Measurements from ENCODE around the gene RBFOX2. TPM values are rescaled to one million over a fixed set of nuclear protein-coding genes. Genes with fewer than 3 reads are reported as not detected.
"Not testable (repeated sequence)": the region's sequence is repeated elsewhere in the genome, so short reads cannot be mapped to it uniquely, and the experiment has no call there.

The RBFOX2 gene
- total and polyA plus RNA-seq, 3 experiments from 2014 or later, result 0.86 to 7.1 (median 6.1) TPM

GRCh38 chr22:36022697-36023096, 5.9 kb downstream of the RBFOX2 start:
- H3K27ac ChIP-seq (ENCODE audit: low read depth, low read length), result no peak overlapping the region
- Mint-ChIP-seq H3K36me3 (peaks cover 0 to 2% (median 0%) of the 10 kb centered on the region in 3 donors), H3K4me1 (peaks cover 7 to 21% (median 11%) of the 10 kb centered on the region in 3 donors), H3K4me3 (no peak overlapping the region), H3K9me3 (peaks cover 0 to 2% (median 0%) of the 10 kb centered on the region in 5 donors), H3K27ac (peak overlapping the region in 1 of 8 donors; percentile 2), H3K27me3 (peaks cover 0 to 12% of the 10 kb centered on the region in 2 donors)
- ChIA-PET CTCF (interaction anchor here (1.1 kb wide), 1 partner anchor 44 kb away, joined by 3 read pairs; no protein-coding TSS in a partner anchor), POLR2A (no interaction called here)
- peaks cover 7% of the 10 kb centered on the region for H3K4me1 ChIP-seq (ENCODE audit: insufficient read depth, low read length)
- DNase-seq, result no peak
- no peaks in the 10 kb centered on the region for H3K36me3 ChIP-seq (ENCODE audit: insufficient read depth, low read length)
- no peaks in the 10 kb centered on the region for H3K9me3 ChIP-seq (ENCODE audit: low read length)
- no peak overlapping the region for H3K4me3 ChIP-seq (ENCODE audit: low read length)
- no peaks in the 10 kb centered on the region for H3K27me3 ChIP-seq (ENCODE audit: insufficient read depth, low read length, poor library complexity, severe bottlenecking)

GRCh38 chr22:36022162-36022561, 6.5 kb downstream of the RBFOX2 start:
- no peaks in the 10 kb centered on the region for H3K9me3 ChIP-seq (ENCODE audit: low read length)
- H3K9me3 Mint-ChIP-seq, result peaks cover 0 to 2% (median 0%) of the 10 kb centered on the region in 5 donors
- no peaks in the 10 kb centered on the region for H3K36me3 ChIP-seq (ENCODE audit: insufficient read depth, low read length)
- no peak for DNase-seq
- H3K4me3 Mint-ChIP-seq, result no peak overlapping the region
- no peak overlapping the region for H3K4me3 ChIP-seq (ENCODE audit: low read length)
- H3K4me1 Mint-ChIP-seq, result peaks cover 3 to 16% (median 6%) of the 10 kb centered on the region in 3 donors
- H3K27me3 ChIP-seq (ENCODE audit: insufficient read depth, low read length, poor library complexity, severe bottlenecking), result no peaks in the 10 kb centered on the region
- no peaks in the 10 kb centered on the region for H3K36me3 Mint-ChIP-seq
- peaks cover 2% of the 10 kb centered on the region for H3K4me1 ChIP-seq (ENCODE audit: insufficient read depth, low read length)
- POLR2A ChIA-PET, result no interaction called here
- H3K27ac ChIP-seq (ENCODE audit: low read depth, low read length), result no peak overlapping the region
- H3K27ac Mint-ChIP-seq, result peak overlapping the region in 4 of 8 donors; percentile 2 to 22 (median 10)
- CTCF ChIA-PET, result no interaction called here
- H3K27me3 Mint-ChIP-seq, result peaks cover 1 to 15% of the 10 kb centered on the region in 2 donors

- H3K4me1 Mint-ChIP-seq, result peaks cover 3 to 13% (median 5%) of the 10 kb centered on the region in 3 donors
- no peak for DNase-seq
- Histone ChIP-seq H3K4me1 (ENCODE audit: insufficient read depth, low read length) (no peaks in the 10 kb centered on the region), H3K27me3 (ENCODE audit: insufficient read depth, low read length, poor library complexity, severe bottlenecking) (no peaks in the 10 kb centered on the region), H3K27ac (ENCODE audit: low read depth, low read length) (no peak overlapping the region), H3K36me3 (ENCODE audit: insufficient read depth, low read length) (no peaks in the 10 kb centered on the region), H3K4me3 (ENCODE audit: low read length) (no peak overlapping the region), H3K9me3 (ENCODE audit: low read length) (no peaks in the 10 kb centered on the region)
- no peak overlapping the region for H3K4me3 Mint-ChIP-seq
- H3K36me3 Mint-ChIP-seq, result no peaks in the 10 kb centered on the region
- POLR2A ChIA-PET, result no interaction called here
- peak overlapping the region in 4 of 8 donors; percentile 2 to 22 (median 10) for H3K27ac Mint-ChIP-seq
- CTCF ChIA-PET, result no interaction called here
- H3K9me3 Mint-ChIP-seq, result peaks cover 0 to 2% (median 0%) of the 10 kb centered on the region in 5 donors
- peaks cover 4 to 19% of the 10 kb centered on the region in 2 donors for H3K27me3 Mint-ChIP-seq
These were observed 6.9 kb downstream of the RBFOX2 start for GRCh38 chr22:36021606-36022153.

GRCh38 chr22:36020865-36021264, 7.8 kb downstream of the RBFOX2 start:
- H3K36me3 ChIP-seq (ENCODE audit: insufficient read depth, low read length); H3K27ac ChIP-seq (ENCODE audit: low read depth, low read length); POLR2A ChIA-PET; H3K9me3 ChIP-seq (ENCODE audit: low read length); H3K4me3 ChIP-seq (ENCODE audit: low read length); H3K27ac Mint-ChIP-seq; H3K4me1 ChIP-seq (ENCODE audit: insufficient read depth, low read length); H3K9me3 Mint-ChIP-seq; DNase-seq; CTCF ChIA-PET; H3K27me3 ChIP-seq (ENCODE audit: insufficient read depth, low read length, poor library complexity, severe bottlenecking); H3K4me3 Mint-ChIP-seq; H3K36me3 Mint-ChIP-seq: not testable (repeated sequence)
- Mint-ChIP-seq H3K27me3 (peaks cover 8 to 28% of the 10 kb centered on the region in 2 donors), H3K4me1 (peaks cover 3 to 13% (median 5%) of the 10 kb centered on the region in 3 donors)

DNA sequence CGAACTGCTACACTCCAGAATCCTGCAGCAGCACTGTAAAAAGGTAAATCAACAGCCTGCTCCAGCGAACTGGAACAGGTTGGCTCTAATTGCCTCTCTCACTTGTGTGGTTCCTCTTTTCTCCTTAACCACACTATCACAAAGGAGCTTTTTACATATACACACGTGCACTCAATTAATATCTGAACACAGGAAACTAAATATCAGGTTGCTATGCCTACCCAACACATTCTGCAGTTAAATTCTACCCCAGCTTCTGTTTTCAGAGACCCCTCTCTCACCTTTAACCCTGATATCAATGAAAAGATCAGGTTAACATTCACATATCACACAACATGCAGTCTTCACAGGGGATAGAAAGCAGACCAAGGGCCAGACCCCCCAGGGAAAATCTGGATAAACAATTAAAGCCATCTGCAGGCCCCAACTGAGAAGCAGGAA, 11.0 kb downstream of the RBFOX2 start:
- H3K9me3 Mint-ChIP-seq, result peaks cover 0 to 2% (median 0%) of the 10 kb centered on the region in 5 donors

DNA sequence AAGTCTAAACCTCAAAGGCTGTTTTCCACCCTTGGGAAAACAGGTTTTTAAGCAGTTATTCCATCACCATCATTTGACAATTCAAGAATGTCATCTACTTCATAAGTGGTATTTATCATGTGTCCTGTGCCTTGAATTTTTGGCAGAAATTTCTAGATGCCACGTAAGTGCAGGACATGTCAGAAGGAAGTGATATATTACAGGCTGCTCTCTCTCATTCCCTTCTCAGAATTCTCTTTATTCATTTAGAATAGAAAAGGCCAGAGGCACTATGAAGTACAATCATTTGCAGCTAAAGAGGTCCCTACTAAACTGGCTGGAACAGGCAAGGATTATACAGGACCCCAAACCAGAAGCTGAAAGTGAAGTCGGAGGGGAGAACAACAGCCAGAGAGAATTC, 11.9 kb downstream of the RBFOX2 start:
- Histone ChIP-seq H3K27ac (ENCODE audit: low read depth, low read length) (no peak overlapping the region), H3K36me3 (ENCODE audit: insufficient read depth, low read length) (no peaks in the 10 kb centered on the region), H3K27me3 (ENCODE audit: insufficient read depth, low read length, poor library complexity, severe bottlenecking) (no peaks in the 10 kb centered on the region), H3K4me1 (ENCODE audit: insufficient read depth, low read length) (no peaks in the 10 kb centered on the region), H3K9me3 (ENCODE audit: low read length) (no peaks in the 10 kb centered on the region), H3K4me3 (ENCODE audit: low read length) (no peak overlapping the region)
- peaks cover 17 to 46% of the 10 kb centered on the region in 2 donors for H3K27me3 Mint-ChIP-seq
- peaks cover 0 to 3% (median under 1%) of the 10 kb centered on the region in 3 donors for H3K4me1 Mint-ChIP-seq
- POLR2A ChIA-PET, result no interaction called here
- CTCF ChIA-PET, result interaction anchor here (2.2 kb wide), 1 partner anchor 49 kb away, joined by 8 read pairs; no protein-coding TSS in a partner anchor
- no peaks in the 10 kb centered on the region for H3K36me3 Mint-ChIP-seq
- no peak for DNase-seq
- H3K27ac Mint-ChIP-seq, result no peak overlapping the region
- no peak overlapping the region for H3K4me3 Mint-ChIP-seq
- peaks cover 0 to 2% (median 0%) of the 10 kb centered on the region in 5 donors for H3K9me3 Mint-ChIP-seq

More for the DNA sequence above, 11.0 kb downstream of the RBFOX2 start:
- no peak overlapping the region for H3K4me3 Mint-ChIP-seq
- no peak overlapping the region for H3K27ac Mint-ChIP-seq
- Histone ChIP-seq H3K27me3 (ENCODE audit: insufficient read depth, low read length, poor library complexity, severe bottlenecking) (no peaks in the 10 kb centered on the region), H3K36me3 (ENCODE audit: insufficient read depth, low read length) (no peaks in the 10 kb centered on the region), H3K9me3 (ENCODE audit: low read length) (no peaks in the 10 kb centered on the region), H3K4me1 (ENCODE audit: insufficient read depth, low read length) (no peaks in the 10 kb centered on the region), H3K27ac (ENCODE audit: low read depth, low read length) (no peak overlapping the region), H3K4me3 (ENCODE audit: low read length) (no peak overlapping the region)
- DNase-seq, result no peak
- no peaks in the 10 kb centered on the region for H3K36me3 Mint-ChIP-seq
- H3K4me1 Mint-ChIP-seq, result peaks cover 3 to 12% (median 5%) of the 10 kb centered on the region in 3 donors
- ChIA-PET CTCF (interaction anchor here (2.2 kb wide), 1 partner anchor 48 kb away, joined by 8 read pairs; no protein-coding TSS in a partner anchor), POLR2A (interaction anchor here (0.6 kb wide), 1 partner anchor 9 kb away, joined by 3 read pairs; no protein-coding TSS in a partner anchor)
- H3K27me3 Mint-ChIP-seq, result peaks cover 17 to 41% of the 10 kb centered on the region in 2 donors

- H3K4me1 Mint-ChIP-seq, result no peaks in the 10 kb centered on the region
- Histone ChIP-seq H3K36me3 (ENCODE audit: insufficient read depth, low read length) (no peaks in the 10 kb centered on the region), H3K9me3 (ENCODE audit: low read length) (no peaks in the 10 kb centered on the region), H3K4me1 (ENCODE audit: insufficient read depth, low read length) (no peaks in the 10 kb centered on the region), H3K27ac (ENCODE audit: low read depth, low read length) (no peak overlapping the region), H3K27me3 (ENCODE audit: insufficient read depth, low read length, poor library complexity, severe bottlenecking) (no peaks in the 10 kb centered on the region), H3K4me3 (ENCODE audit: low read length) (no peak overlapping the region)
- H3K36me3 Mint-ChIP-seq, result no peaks in the 10 kb centered on the region
- DNase-seq, result no peak
- peaks cover 0 to 2% (median 0%) of the 10 kb centered on the region in 5 donors for H3K9me3 Mint-ChIP-seq
- ChIA-PET POLR2A (interaction anchor here (0.6 kb wide), 1 partner anchor 709 kb away, joined by 3 read pairs; no protein-coding TSS in a partner anchor), CTCF (no interaction called here)
- H3K27ac Mint-ChIP-seq, result no peak overlapping the region
- H3K4me3 Mint-ChIP-seq, result no peak overlapping the region
- peaks cover 17 to 48% of the 10 kb centered on the region in 2 donors for H3K27me3 Mint-ChIP-seq
These were observed 12.7 kb downstream of the RBFOX2 start for GRCh38 chr22:36015811-36016529.
